ENCODE data around the gene SLC11A2.
A peak's percentile ranks its signal among the peaks of the same experiment; 100 is the strongest.

SLC11A2 gene

GRCh38 chr12:51055060-51055459 lies 28.9 kb upstream of the SLC11A2 start:
- Histone ChIP-seq H3K79me2 (ENCODE audit: control insufficient read depth, insufficient read depth, low read length, unreplicated experiment) (no peaks in the 10 kb centered on the region), H3K36me3 (ENCODE audit: insufficient read depth, low read length) (peaks cover 20% of the 10 kb centered on the region; the same call in 1 of the 2 replicates), H3K27me3 (ENCODE audit: insufficient read depth, low read length) (no peaks in the 10 kb centered on the region), H3K27ac (ENCODE audit: low read depth, low read length) (no peak overlapping the region), H3K4me3 (ENCODE audit: low read depth, low read length) (no peak overlapping the region), H3K4me1 (ENCODE audit: control insufficient read depth, insufficient read depth, low read length, unreplicated experiment) (peaks cover 6% of the 10 kb centered on the region), H2AFZ (ENCODE audit: low read length, unreplicated experiment) (no peak overlapping the region)

GRCh38 chr12:51051787-51052186 lies 25.6 kb upstream of the SLC11A2 start:
- H3K36me3 ChIP-seq (ENCODE audit: insufficient read depth, low read length) = peaks cover 15% of the 10 kb centered on the region
- H3K27me3 ChIP-seq (ENCODE audit: insufficient read depth, low read length) = no peaks in the 10 kb centered on the region
- H3K27ac ChIP-seq (ENCODE audit: low read depth, low read length) = no peak overlapping the region

GRCh38 chr12:51049525-51049924 lies 23.3 kb upstream of the SLC11A2 start:
- Histone ChIP-seq H3K4me3 (ENCODE audit: low read depth, low read length) (peak overlapping the region; percentile 93), H3K36me3 (ENCODE audit: insufficient read depth, low read length) (peaks cover 13% of the 10 kb centered on the region), H3K27ac (ENCODE audit: low read depth, low read length) (no peak overlapping the region), H2AFZ (ENCODE audit: low read length, unreplicated experiment) (no peak overlapping the region), H3K79me2 (ENCODE audit: control insufficient read depth, insufficient read depth, low read length, unreplicated experiment) (peaks cover 18% of the 10 kb centered on the region), H3K4me1 (ENCODE audit: control insufficient read depth, insufficient read depth, low read length, unreplicated experiment) (peaks cover 10% of the 10 kb centered on the region), H3K27me3 (ENCODE audit: insufficient read depth, low read length) (no peaks in the 10 kb centered on the region)

More at GRCh38 chr12:51051787-51052186, 25.6 kb upstream of the SLC11A2 start:
- peaks cover 15% of the 10 kb centered on the region for H3K4me1 ChIP-seq (ENCODE audit: control insufficient read depth, insufficient read depth, low read length, unreplicated experiment)
- peaks cover 18% of the 10 kb centered on the region for H3K79me2 ChIP-seq (ENCODE audit: control insufficient read depth, insufficient read depth, low read length, unreplicated experiment)
- no peak overlapping the region for H3K4me3 ChIP-seq (ENCODE audit: low read depth, low read length)
- no peak overlapping the region for H2AFZ ChIP-seq (ENCODE audit: low read length, unreplicated experiment)

- H2AFZ ChIP-seq (ENCODE audit: low read length, unreplicated experiment) = peak overlapping the region; percentile 95
- peak overlapping the region; percentile 93 for H3K4me3 ChIP-seq (ENCODE audit: low read depth, low read length)
- peaks cover 10% of the 10 kb centered on the region for H3K4me1 ChIP-seq (ENCODE audit: control insufficient read depth, insufficient read depth, low read length, unreplicated experiment)
- H3K79me2 ChIP-seq (ENCODE audit: control insufficient read depth, insufficient read depth, low read length, unreplicated experiment) = peaks cover 18% of the 10 kb centered on the region
- peak overlapping the region; percentile 46 for H3K27ac ChIP-seq (ENCODE audit: low read depth, low read length)
- H3K27me3 ChIP-seq (ENCODE audit: insufficient read depth, low read length) = no peaks in the 10 kb centered on the region
- peaks cover 6% of the 10 kb centered on the region for H3K36me3 ChIP-seq (ENCODE audit: insufficient read depth, low read length)
Observed at GRCh38 chr12:51048661-51049251, 22.6 kb upstream of the SLC11A2 start.

- H3K27me3 ChIP-seq (ENCODE audit: insufficient read depth, low read length) = no peaks in the 10 kb centered on the region
Observed at GRCh38 chr12:51047655-51048540, 21.7 kb upstream of the SLC11A2 start, which contains the start of gene LETMD1. Gene LETMD1 (plus strand): TSS chr12:51048327. CDS start chr12:51048357, 30 bp downstream.

GRCh38 chr12:51036279-51036678 lies 10.1 kb upstream of the SLC11A2 start:
- Histone ChIP-seq H3K4me1 (ENCODE audit: control insufficient read depth, insufficient read depth, low read length, unreplicated experiment) (peaks cover 7% of the 10 kb centered on the region), H3K4me3 (ENCODE audit: low read depth, low read length) (no peak overlapping the region), H3K27ac (ENCODE audit: low read depth, low read length) (no peak overlapping the region), H2AFZ (ENCODE audit: low read length, unreplicated experiment) (no peak overlapping the region), H3K27me3 (ENCODE audit: insufficient read depth, low read length) (no peaks in the 10 kb centered on the region), H3K79me2 (ENCODE audit: control insufficient read depth, insufficient read depth, low read length, unreplicated experiment) (no peaks in the 10 kb centered on the region), H3K36me3 (ENCODE audit: insufficient read depth, low read length) (no peaks in the 10 kb centered on the region)

More at GRCh38 chr12:51047655-51048540, 21.7 kb upstream of the SLC11A2 start, which contains the start of gene LETMD1:
- peaks cover 4% of the 10 kb centered on the region for H3K36me3 ChIP-seq (ENCODE audit: insufficient read depth, low read length)
- peak within 1 kb of the TSS; percentile 93 for H3K4me3 ChIP-seq (ENCODE audit: low read depth, low read length)
- peak within 1 kb of the TSS; percentile 48 for H3K27ac ChIP-seq (ENCODE audit: low read depth, low read length)
- H3K79me2 ChIP-seq (ENCODE audit: control insufficient read depth, insufficient read depth, low read length, unreplicated experiment) = peaks cover 18% of the 10 kb centered on the region
- H3K4me1 ChIP-seq (ENCODE audit: control insufficient read depth, insufficient read depth, low read length, unreplicated experiment) = peaks cover 10% of the 10 kb centered on the region
- peak within 1 kb of the TSS; percentile 95 for H2AFZ ChIP-seq (ENCODE audit: low read length, unreplicated experiment)

GRCh38 chr12:51033457-51034089 lies 7.4 kb upstream of the SLC11A2 start:
- Histone ChIP-seq H3K36me3 (ENCODE audit: insufficient read depth, low read length) (no peaks in the 10 kb centered on the region), H2AFZ (ENCODE audit: low read length, unreplicated experiment) (no peak overlapping the region), H3K27ac (ENCODE audit: low read depth, low read length) (no peak overlapping the region), H3K4me3 (ENCODE audit: low read depth, low read length) (no peak overlapping the region), H3K79me2 (ENCODE audit: control insufficient read depth, insufficient read depth, low read length, unreplicated experiment) (no peaks in the 10 kb centered on the region), H3K4me1 (ENCODE audit: control insufficient read depth, insufficient read depth, low read length, unreplicated experiment) (peaks cover 7% of the 10 kb centered on the region), H3K27me3 (ENCODE audit: insufficient read depth, low read length) (no peaks in the 10 kb centered on the region)

GRCh38 chr12:51033048-51033447 lies 6.9 kb upstream of the SLC11A2 start:
- no peak overlapping the region for H2AFZ ChIP-seq (ENCODE audit: low read length, unreplicated experiment)

GRCh38 chr12:51028813-51029150 lies 2.6 kb upstream of the SLC11A2 start:
- Histone ChIP-seq H3K4me1 (ENCODE audit: control insufficient read depth, insufficient read depth, low read length, unreplicated experiment) (peaks cover 7% of the 10 kb centered on the region), H3K4me3 (ENCODE audit: low read depth, low read length) (peak overlapping the region; percentile 52), H3K27me3 (ENCODE audit: insufficient read depth, low read length) (no peaks in the 10 kb centered on the region), H3K36me3 (ENCODE audit: insufficient read depth, low read length) (no peaks in the 10 kb centered on the region), H3K79me2 (ENCODE audit: control insufficient read depth, insufficient read depth, low read length, unreplicated experiment) (peaks cover 18% of the 10 kb centered on the region), H2AFZ (ENCODE audit: low read length, unreplicated experiment) (peak overlapping the region; percentile 33), H3K27ac (ENCODE audit: low read depth, low read length) (no peak overlapping the region)

More at GRCh38 chr12:51033048-51033447, 6.9 kb upstream of the SLC11A2 start:
- Histone ChIP-seq H3K4me3 (ENCODE audit: low read depth, low read length) (no peak overlapping the region), H3K27me3 (ENCODE audit: insufficient read depth, low read length) (no peaks in the 10 kb centered on the region), H3K27ac (ENCODE audit: low read depth, low read length) (no peak overlapping the region), H3K79me2 (ENCODE audit: control insufficient read depth, insufficient read depth, low read length, unreplicated experiment) (no peaks in the 10 kb centered on the region), H3K36me3 (ENCODE audit: insufficient read depth, low read length) (no peaks in the 10 kb centered on the region), H3K4me1 (ENCODE audit: control insufficient read depth, insufficient read depth, low read length, unreplicated experiment) (peaks cover 5% of the 10 kb centered on the region)

- Histone ChIP-seq H3K4me1 (ENCODE audit: control insufficient read depth, insufficient read depth, low read length, unreplicated experiment) (peaks cover 12% of the 10 kb centered on the region), H3K27ac (ENCODE audit: low read depth, low read length) (no peak overlapping the region), H3K27me3 (ENCODE audit: insufficient read depth, low read length) (no peaks in the 10 kb centered on the region), H2AFZ (ENCODE audit: low read length, unreplicated experiment) (peak overlapping the region; percentile 33), H3K36me3 (ENCODE audit: insufficient read depth, low read length) (no peaks in the 10 kb centered on the region), H3K4me3 (ENCODE audit: low read depth, low read length) (peak overlapping the region; percentile 52), H3K79me2 (ENCODE audit: control insufficient read depth, insufficient read depth, low read length, unreplicated experiment) (peaks cover 23% of the 10 kb centered on the region)
Observed at GRCh38 chr12:51028126-51028812, 2.1 kb upstream of the SLC11A2 start.

All from ACC112 (cell line).